ENCODE measurements around the gene TCF4.

TCF4 gene

DNA sequence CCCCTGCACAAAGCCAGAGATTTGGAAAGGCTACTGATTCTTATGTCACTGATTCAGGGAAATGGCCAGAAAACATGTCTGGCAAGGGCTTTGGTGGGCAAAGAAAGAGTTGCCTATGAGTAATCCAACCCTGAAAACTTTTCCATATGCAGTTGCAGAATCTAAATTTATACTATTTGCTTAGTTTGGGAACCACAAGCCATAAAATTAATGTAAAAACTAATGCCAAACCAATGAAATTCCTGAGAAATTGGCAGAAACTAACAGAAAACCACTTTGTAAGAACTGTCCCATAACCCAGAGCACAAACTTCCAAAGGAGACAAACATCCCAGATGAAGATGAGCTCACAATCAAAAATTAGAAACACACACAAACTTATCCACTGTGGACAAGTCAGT is 48.8 kb downstream of the TCF4 start:
- no peaks in the 10 kb centered on the region for H3K36me3 ChIP-seq (ENCODE audit: low read depth)
- no peak overlapping the region for H3K27ac ChIP-seq (ENCODE audit: poor library complexity, severe bottlenecking)
- ATAC-seq (ENCODE audit: low read depth) = no peak
- no peaks in the 10 kb centered on the region for H3K4me1 ChIP-seq (ENCODE audit: insufficient read depth, poor library complexity, severe bottlenecking)
- no peaks in the 10 kb centered on the region for H3K9me3 ChIP-seq (ENCODE audit: severe bottlenecking)
- H3K27me3 ChIP-seq (ENCODE audit: insufficient read depth, poor library complexity, severe bottlenecking) = no peaks in the 10 kb centered on the region
- TF ChIP-seq, protein P1, sequence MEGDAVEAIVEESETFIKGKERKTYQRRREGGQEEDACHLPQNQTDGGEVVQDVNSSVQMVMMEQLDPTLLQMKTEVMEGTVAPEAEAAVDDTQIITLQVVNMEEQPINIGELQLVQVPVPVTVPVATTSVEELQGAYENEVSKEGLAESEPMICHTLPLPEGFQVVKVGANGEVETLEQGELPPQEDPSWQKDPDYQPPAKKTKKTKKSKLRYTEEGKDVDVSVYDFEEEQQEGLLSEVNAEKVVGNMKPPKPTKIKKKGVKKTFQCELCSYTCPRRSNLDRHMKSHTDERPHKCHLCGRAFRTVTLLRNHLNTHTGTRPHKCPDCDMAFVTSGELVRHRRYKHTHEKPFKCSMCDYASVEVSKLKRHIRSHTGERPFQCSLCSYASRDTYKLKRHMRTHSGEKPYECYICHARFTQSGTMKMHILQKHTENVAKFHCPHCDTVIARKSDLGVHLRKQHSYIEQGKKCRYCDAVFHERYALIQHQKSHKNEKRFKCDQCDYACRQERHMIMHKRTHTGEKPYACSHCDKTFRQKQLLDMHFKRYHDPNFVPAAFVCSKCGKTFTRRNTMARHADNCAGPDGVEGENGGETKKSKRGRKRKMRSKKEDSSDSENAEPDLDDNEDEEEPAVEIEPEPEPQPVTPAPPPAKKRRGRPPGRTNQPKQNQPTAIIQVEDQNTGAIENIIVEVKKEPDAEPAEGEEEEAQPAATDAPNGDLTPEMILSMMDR (IDR thresholded peaks at IDR 0.05; ENCODE audit: poor library complexity, severe bottlenecking) = no peak
- no peak overlapping the region for H3K4me3 ChIP-seq (ENCODE audit: severe bottlenecking)
- no peak for DNase-seq (ENCODE audit: low spot score)

DNA sequence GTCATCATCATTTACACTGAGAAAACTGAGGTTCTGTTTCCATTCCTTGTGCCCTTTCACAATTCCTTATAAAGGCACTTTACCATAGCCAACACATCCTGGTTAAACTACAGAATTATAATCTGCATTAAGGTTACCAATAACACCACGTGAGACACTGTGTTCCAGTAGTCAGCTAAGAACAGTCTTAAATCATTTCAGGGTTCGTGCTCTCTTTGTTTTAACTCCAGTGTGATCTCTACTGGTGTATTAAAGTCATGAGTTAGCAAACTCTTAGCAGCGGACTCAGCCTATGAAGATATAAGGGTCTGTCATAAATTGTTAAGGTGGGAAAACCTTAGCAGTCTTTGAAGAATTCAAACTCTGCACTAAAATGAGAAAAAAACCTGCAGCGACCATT is 53.0 kb downstream of the TCF4 start:
- H3K4me1 ChIP-seq (ENCODE audit: insufficient read depth, poor library complexity, severe bottlenecking) = no peaks in the 10 kb centered on the region
- no peaks in the 10 kb centered on the region for H3K27me3 ChIP-seq (ENCODE audit: insufficient read depth, poor library complexity, severe bottlenecking)
- no peak overlapping the region for H3K27ac ChIP-seq (ENCODE audit: poor library complexity, severe bottlenecking)
- TF ChIP-seq, protein P1 (IDR thresholded peaks at IDR 0.05; ENCODE audit: poor library complexity, severe bottlenecking) = no peak
- ATAC-seq (ENCODE audit: low read depth) (no peak), DNase-seq (ENCODE audit: low spot score) (no peak)
- H3K36me3 ChIP-seq (ENCODE audit: low read depth) = no peaks in the 10 kb centered on the region
- H3K4me3 ChIP-seq (ENCODE audit: severe bottlenecking) = no peak overlapping the region
- no peaks in the 10 kb centered on the region for H3K9me3 ChIP-seq (ENCODE audit: severe bottlenecking)

DNA sequence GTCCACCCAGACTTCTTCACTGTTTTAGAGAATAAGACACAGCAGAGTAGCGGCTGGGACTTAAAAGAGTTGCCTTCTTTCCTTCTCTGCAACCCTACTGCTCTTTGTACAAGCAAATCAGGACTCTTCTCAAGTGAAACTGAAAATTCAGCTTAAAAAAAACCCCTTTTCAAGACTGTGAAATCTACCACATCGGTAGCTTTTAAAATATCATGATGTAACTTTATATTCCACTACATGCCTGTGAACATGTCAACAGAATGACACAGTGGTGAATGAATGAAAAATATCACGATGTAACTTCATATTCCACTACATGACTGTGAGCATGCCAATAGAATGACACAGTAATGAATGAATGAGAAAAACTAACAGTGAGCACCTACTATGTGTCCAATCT is 53.4 kb downstream of the TCF4 start:
- ATAC-seq (ENCODE audit: low read depth) = no peak
- Histone ChIP-seq H3K27me3 (ENCODE audit: insufficient read depth, poor library complexity, severe bottlenecking) (no peaks in the 10 kb centered on the region), H3K27ac (ENCODE audit: poor library complexity, severe bottlenecking) (no peak overlapping the region), H3K4me3 (ENCODE audit: severe bottlenecking) (no peak overlapping the region), H3K36me3 (ENCODE audit: low read depth) (no peaks in the 10 kb centered on the region), H3K4me1 (ENCODE audit: insufficient read depth, poor library complexity, severe bottlenecking) (no peaks in the 10 kb centered on the region), H3K9me3 (ENCODE audit: severe bottlenecking) (no peaks in the 10 kb centered on the region)
- TF ChIP-seq, protein P1 (IDR thresholded peaks at IDR 0.05; ENCODE audit: poor library complexity, severe bottlenecking) = no peak
- DNase-seq (ENCODE audit: low spot score) = no peak

DNA sequence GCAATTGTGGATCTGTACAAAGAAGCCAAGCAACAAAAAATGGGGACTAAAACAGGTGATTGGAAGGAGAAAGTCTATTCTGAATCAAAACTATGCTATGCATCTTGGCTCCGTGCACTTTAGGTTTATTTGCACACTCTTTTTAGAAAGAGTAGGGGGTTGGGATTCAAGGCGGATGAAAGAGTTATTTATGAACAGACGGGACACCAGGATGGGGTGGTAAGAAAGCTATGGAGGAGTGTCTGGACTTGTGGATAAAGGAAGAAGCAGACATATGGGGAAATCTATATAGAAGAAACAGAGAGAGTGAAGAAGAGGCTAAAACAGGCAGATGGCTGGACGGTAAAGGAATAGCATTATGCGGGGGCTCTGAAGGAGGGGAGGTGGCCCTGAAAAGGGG is 57.8 kb downstream of the TCF4 start:
- Histone ChIP-seq H3K36me3 (ENCODE audit: low read depth) (no peaks in the 10 kb centered on the region), H3K27ac (ENCODE audit: poor library complexity, severe bottlenecking) (no peak overlapping the region), H3K27me3 (ENCODE audit: insufficient read depth, poor library complexity, severe bottlenecking) (no peaks in the 10 kb centered on the region), H3K4me3 (ENCODE audit: severe bottlenecking) (no peak overlapping the region), H3K4me1 (ENCODE audit: insufficient read depth, poor library complexity, severe bottlenecking) (no peaks in the 10 kb centered on the region), H3K9me3 (ENCODE audit: severe bottlenecking) (no peaks in the 10 kb centered on the region)
- ATAC-seq (ENCODE audit: low read depth) (no peak), DNase-seq (ENCODE audit: low spot score) (no peak)
- TF ChIP-seq, protein P1 (IDR thresholded peaks at IDR 0.05; ENCODE audit: poor library complexity, severe bottlenecking) = no peak

DNA sequence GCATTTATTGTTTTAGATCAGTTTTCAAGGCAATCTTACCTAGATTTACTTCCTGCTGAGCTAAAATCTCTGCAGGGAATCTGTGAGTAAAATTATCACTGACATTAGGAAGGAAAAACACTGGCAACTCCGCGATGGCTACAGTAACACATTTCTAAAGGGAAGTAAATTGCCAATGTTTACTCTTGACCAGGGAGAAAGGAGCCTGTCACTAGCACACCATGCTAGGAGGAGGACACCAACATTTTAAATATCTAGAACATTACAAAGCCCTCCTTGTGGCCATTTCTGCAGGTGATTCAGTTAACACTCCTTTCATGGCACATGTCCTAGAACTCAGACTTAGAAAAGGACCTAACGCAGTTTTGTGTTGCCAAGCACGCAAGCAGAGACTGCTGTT is 58.4 kb downstream of the TCF4 start:
- no peak for DNase-seq (ENCODE audit: low spot score)
- H3K36me3 ChIP-seq (ENCODE audit: low read depth) = no peaks in the 10 kb centered on the region

More for the DNA sequence above, 58.4 kb downstream of the TCF4 start:
- H3K4me3 ChIP-seq (ENCODE audit: severe bottlenecking) = no peak overlapping the region
- no peak overlapping the region for H3K27ac ChIP-seq (ENCODE audit: poor library complexity, severe bottlenecking)
- H3K9me3 ChIP-seq (ENCODE audit: severe bottlenecking) = no peaks in the 10 kb centered on the region
- no peaks in the 10 kb centered on the region for H3K4me1 ChIP-seq (ENCODE audit: insufficient read depth, poor library complexity, severe bottlenecking)
- no peaks in the 10 kb centered on the region for H3K27me3 ChIP-seq (ENCODE audit: insufficient read depth, poor library complexity, severe bottlenecking)
- ATAC-seq (ENCODE audit: low read depth) = no peak
- TF ChIP-seq, protein P1 (IDR thresholded peaks at IDR 0.05; ENCODE audit: poor library complexity, severe bottlenecking) = no peak
